MCF 10A (cell line): ENCODE data around the gene VAV2. TPM values are rescaled to one million over a fixed set of nuclear protein-coding genes. Genes with fewer than 3 reads are reported as not detected.

Experiments
- BruUV-seq: library from RNA; stranded (reverse); fragments of 400-500 nt; replicated peaks from 2 replicates; lab custom pipeline; 2021; lab: Mats Ljungman, UMichigan
- CTCF ChIA-PET: fragments of 300-600 bp; sonication (Branson Sonifier 250); formaldehyde crosslinking; extraction: SDS; loops from one replicate; lab custom pipeline; 2021; ENCODE audit warnings: antibody characterized with exemption, inconsistent platforms; lab: Yijun Ruan, JAX
- POLR2A ChIA-PET: fragments of 300-600, 350-650 bp; sonication (Branson Sonifier 250); formaldehyde crosslinking; extraction: SDS; loops from one replicate; lab custom pipeline; 2020; ENCODE audit warnings: antibody characterized with exemption, inconsistent platforms; lab: Yijun Ruan, JAX
- DNase-seq: peaks from one replicate; pipeline ENCODE4 v3.0.0-alpha.2; 2018; ENCODE audit not compliant: unreplicated experiment
- H3K27ac Mint-ChIP-seq: one replicate; pipeline ENCODE4 v1.8.0; 2022; ENCODE audit warnings: mild to moderate bottlenecking, low read depth, mixed read lengths; ENCODE audit not compliant: unreplicated experiment
- H3K27me3 Mint-ChIP-seq: one replicate; pipeline ENCODE4 v1.8.0; 2022; ENCODE audit warnings: mixed read lengths; ENCODE audit not compliant: insufficient read depth, unreplicated experiment
- H3K36me3 Mint-ChIP-seq: one replicate; pipeline ENCODE4 v1.8.0; 2022; ENCODE audit warnings: mild to moderate bottlenecking, moderate library complexity, mixed read lengths; ENCODE audit not compliant: insufficient read depth, unreplicated experiment
- H3K4me1 Mint-ChIP-seq: one replicate; pipeline ENCODE4 v1.8.0; 2022; ENCODE audit warnings: mixed read lengths; ENCODE audit not compliant: insufficient read depth, unreplicated experiment
- H3K4me3 Mint-ChIP-seq: one replicate; pipeline ENCODE4 v1.8.0; 2022; ENCODE audit warnings: mild to moderate bottlenecking, moderate library complexity, mixed read lengths; ENCODE audit not compliant: unreplicated experiment
- H3K9me3 Mint-ChIP-seq: one replicate; pipeline ENCODE4 v1.8.0; 2022; ENCODE audit warnings: mixed read lengths; ENCODE audit not compliant: unreplicated experiment
- CTCF ChIP-seq: fragments of 200-600 bp; IDR thresholded peaks from one replicate; pipeline ENCODE4 v1.8.0; 2022; ENCODE audit warnings: antibody characterized with exemption, mild to moderate bottlenecking; ENCODE audit not compliant: unreplicated experiment
- intact Hi-C: fragments of 100-400 bp; cut with micrococcal nuclease; formaldehyde crosslinking; loops from 2 replicates; pipeline ENCODE4 v1.14.1; 2022
- total RNA-seq: library from RNA; stranded (reverse); gene quantifications from 2 replicates; pipeline ENCODE4 v1.2.3, GENCODE V29; 2022

The VAV2 gene
- total RNA-seq, 1 experiment from 2014 or later: 31.0 TPM

DNA sequence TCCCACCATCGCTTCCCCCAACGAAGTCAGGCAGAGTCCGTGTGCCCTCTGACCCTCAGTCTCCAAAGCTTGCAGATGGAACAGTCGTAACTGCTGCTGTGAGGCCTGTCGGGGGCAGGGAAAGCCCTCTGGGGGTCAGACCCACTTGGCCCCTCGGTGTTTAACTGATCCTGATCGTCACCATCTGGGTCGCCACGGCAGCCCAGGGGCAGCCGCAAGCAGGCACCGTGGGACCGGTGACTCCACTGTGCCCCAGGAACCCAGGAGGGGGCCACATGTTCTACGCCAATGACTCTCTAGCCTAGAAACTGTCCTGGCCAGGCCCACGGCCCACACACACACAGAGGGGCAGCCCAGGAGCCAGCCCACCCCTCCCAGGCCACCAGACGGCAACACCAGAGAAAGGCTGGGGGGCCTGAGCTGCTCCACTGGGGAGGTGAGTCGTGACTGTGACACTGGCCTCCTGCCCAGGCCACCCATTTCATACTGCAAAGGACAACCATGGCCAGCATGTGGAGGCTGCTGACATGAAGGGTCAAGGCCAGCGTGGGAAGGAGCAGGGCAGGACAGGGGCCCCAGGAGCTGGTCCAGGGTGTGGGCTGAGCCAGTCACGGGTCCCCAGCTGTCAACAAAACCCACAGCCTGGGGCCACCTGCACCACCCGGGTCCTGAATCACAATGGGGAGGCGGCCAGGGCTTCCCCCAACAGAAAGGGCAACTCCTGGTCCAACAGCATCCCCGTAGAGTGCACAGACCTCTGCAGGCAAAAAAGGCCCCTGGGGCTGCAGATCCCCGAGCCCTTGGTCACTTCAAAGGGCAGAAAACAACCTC lies 20.8 kb downstream of the VAV2 start:
- peaks cover 13% of the 10 kb centered on the region for H3K4me1 Mint-ChIP-seq
- ChIA-PET CTCF (interaction anchor here (0.9 kb wide), 1 partner anchor 23 kb away, joined by 3 read pairs; no protein-coding TSS in a partner anchor), POLR2A (no interaction called here)
- H3K27ac Mint-ChIP-seq: no peak overlapping the region
- intact Hi-C loops: no loop called here
- no peak overlapping the region for H3K4me3 Mint-ChIP-seq
- DNase-seq: no peak
- TF ChIP-seq CTCF: no peak
- no peaks in the 10 kb centered on the region for H3K9me3 Mint-ChIP-seq
- no TSS peak for BruUV-seq
- no peaks in the 10 kb centered on the region for H3K27me3 Mint-ChIP-seq
- peaks cover 4% of the 10 kb centered on the region for H3K36me3 Mint-ChIP-seq

DNA sequence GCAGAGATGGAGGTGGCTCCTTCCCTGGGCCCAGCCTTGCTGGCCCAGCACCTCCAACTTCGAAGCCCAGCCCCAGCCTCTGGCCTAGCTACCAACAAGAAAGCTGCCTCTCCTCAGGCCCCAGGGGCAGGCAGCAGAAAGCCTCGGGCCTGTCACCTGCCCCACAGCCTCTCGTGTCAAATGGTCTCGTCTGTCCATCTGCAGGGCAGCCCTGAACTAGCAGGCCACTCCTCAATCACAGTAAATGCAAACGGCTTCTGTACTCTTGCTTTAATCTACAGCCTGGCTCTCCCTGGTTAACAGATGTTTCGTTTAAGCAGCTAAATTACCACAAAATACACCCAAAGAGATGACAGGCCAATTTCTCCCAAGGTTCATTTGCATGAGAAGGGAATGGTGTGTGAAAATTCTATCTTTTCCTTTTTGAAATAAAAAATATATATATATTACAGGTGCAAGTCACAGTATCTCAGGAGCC lies 21.5 kb downstream of the VAV2 start:
- TF ChIP-seq CTCF: no peak
- Mint-ChIP-seq H3K4me1 (peaks cover 18% of the 10 kb centered on the region), H3K27ac (no peak overlapping the region), H3K9me3 (no peaks in the 10 kb centered on the region), H3K36me3 (peaks cover 2% of the 10 kb centered on the region), H3K27me3 (no peaks in the 10 kb centered on the region), H3K4me3 (no peak overlapping the region)
- no TSS peak for BruUV-seq
- POLR2A ChIA-PET: interaction anchor here (0.6 kb wide), 1 partner anchor 97 kb away, joined by 4 read pairs; no protein-coding TSS in a partner anchor
- DNase-seq: no peak
- CTCF ChIA-PET: no interaction called here
- intact Hi-C loops: no loop called here

DNA sequence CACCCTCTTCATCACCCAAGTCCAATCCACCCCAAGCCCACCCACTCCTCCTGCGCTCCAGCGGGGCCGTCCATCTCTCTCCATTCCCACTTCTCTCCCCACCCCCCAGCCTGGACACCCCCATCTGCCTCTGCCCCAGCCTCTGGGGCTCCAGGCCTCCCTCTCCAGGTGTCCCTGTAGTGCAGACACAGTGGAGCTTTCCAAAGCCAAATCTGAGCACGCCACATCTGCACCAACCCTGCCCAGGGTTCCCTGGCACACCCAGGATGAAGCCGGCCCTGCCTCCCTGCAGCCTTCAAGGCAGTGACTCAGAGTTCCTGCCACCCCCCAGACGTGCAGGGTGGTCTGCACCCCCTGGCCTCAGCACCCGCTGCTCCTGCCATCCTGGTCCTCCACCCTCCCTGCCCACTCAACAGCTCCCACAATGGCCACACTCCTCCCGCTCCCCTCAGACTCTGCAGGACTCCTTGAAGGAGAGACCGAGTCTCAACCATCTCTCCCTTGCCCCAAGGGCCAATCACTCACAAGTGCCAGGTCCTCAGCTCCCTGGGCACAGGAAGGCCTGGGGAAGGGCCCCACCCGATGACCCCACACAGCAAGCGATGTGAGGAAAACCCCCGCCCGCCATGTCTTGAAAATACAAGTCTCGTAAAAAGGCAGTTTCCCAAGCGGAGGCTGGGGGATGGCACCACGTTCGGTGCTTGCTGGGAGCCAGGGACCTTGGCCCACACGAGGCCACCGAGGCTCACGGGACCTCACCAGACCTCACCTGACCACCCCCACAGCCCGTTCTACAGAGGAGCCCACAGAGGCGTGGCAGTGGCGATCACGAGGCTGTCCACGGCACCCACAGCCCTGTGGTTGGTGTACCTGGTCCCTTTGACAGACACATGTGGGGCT lies 22.2 kb downstream of the VAV2 start:
- CTCF ChIA-PET: interaction anchor here (0.7 kb wide), 1 partner anchor 804 kb away, joined by 3 read pairs; no protein-coding TSS in a partner anchor

More for the DNA sequence above, 22.2 kb downstream of the VAV2 start:
- Mint-ChIP-seq H3K4me3 (no peak overlapping the region), H3K9me3 (no peaks in the 10 kb centered on the region), H3K4me1 (peaks cover 18% of the 10 kb centered on the region), H3K27me3 (no peaks in the 10 kb centered on the region), H3K36me3 (no peaks in the 10 kb centered on the region), H3K27ac (no peak overlapping the region)
- POLR2A ChIA-PET: interaction anchor here (0.6 kb wide), 2 partner anchors 96 to 177 kb away, joined by 3 to 4 read pairs; no protein-coding TSS in a partner anchor
- no peak for DNase-seq
- no peak for TF ChIP-seq CTCF
- intact Hi-C loops: no loop called here
- no TSS peak for BruUV-seq
